HG03060 (cell line): ENCODE results near the gene CDH18.

Experiments used
- ATAC-seq: cut with Tn5 transposase; IDR thresholded peaks from one replicate; pipeline ENCODE4 v1.9.1; 2021; ENCODE audit warnings: low read depth, moderate number of reproducible peaks; ENCODE audit not compliant: unreplicated experiment

The CDH18 gene

DNA sequence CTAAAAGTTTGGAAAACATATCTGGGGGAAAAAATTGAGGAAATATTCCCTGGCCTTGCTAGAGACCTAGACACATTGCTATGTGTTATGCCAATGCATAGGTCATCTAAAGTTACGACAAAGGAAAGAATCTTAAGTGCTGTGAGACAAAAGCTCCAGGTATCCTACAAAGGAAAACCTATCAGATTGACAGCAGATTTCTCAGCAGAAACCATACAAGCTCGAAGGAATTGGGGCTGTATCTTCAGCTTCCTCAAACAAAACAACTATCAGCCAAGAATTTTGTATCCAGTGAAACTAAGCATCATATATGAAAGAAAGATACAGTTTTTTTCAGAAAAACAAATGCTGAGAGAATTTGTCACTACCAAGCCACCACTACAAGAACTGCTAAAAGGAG is 234.4 kb downstream of the CDH18 start:
- ATAC-seq = no peak

GRCh38 chr5:19751326-19751725 is 236.7 kb downstream of the CDH18 start:
- ATAC-seq = no peak

GRCh38 chr5:19745247-19745646 is 242.8 kb downstream of the CDH18 start:
- ATAC-seq = no peak

DNA sequence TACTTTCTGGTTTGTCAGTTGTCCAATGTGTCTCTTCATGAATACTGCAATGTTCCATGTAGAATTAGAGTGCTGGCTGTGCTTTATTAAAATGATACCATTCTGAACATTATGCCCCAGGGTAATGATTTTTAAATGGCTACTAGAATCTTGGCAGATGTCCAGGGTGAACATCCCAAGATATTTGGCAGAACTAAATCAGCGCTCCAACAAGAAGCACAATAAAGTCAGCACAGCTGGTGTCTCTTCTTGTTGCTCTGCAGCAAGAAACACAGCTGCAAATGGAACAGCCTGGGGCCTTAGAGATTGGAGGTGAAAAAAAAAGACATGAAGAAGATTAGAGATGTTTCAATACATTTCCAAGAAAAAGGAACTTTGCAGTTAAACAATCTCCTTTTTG is 248.3 kb downstream of the CDH18 start:
- ATAC-seq = no peak

DNA sequence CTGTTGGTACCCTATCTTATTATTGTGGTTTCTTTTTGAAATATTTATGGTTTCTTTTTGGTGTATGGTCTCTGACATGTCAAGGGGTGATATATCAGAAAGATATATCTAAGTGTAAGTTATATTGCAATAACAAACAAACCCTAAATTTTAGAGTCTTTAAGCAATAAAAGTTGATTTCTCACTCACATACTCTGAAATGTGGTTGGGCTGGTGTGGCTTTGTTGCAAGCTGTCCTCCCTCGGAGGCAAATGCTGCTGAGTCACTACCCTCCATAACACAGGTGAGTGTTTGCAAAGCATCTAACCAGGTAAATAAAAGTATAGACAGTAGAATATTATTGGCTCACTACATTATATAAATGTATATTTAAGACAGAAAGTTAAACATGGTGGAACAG is 253.2 kb downstream of the CDH18 start:
- no peak for ATAC-seq

DNA sequence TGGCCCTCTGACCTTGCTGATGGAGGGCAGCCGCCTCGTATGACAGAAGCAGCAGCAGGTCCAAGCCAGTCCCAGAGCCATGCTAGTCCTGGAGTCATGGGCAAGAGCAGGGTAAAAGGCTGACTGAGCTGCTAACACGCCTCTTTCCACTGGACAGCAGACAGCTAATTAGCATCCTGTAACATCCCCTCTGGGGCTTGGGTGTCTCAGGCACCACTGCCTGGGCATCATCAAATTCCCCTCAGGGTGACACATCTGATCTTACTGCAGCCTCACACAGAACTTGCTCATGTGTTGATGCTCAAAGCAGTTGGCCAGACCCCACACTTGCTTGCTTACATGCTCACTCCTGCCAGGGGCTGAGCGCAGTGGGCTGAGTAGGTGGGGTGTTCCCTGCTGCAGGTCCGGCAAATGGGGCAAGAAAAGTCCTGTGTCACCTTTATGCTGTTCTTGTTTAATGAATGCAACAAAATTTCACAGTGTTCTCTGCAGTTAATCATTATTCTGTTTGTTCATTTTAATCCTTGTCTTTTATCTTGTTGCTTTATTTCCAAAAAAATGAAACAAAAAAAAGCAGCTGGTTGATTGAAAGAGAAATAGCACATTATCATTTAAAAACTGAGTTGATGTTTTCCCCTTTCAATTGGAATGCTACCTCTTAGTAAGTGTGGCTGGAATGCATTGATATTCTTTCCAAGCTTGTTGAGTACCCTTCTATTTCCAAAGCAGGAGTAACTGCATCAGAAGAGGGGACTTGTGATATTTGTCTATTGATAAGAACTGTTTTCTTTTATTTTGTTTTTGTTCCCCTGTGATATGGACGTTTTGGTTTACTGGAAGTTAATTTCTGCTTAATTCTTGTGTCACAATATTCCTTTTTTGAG is 254.1 kb downstream of the CDH18 start:
- ATAC-seq = no peak

DNA sequence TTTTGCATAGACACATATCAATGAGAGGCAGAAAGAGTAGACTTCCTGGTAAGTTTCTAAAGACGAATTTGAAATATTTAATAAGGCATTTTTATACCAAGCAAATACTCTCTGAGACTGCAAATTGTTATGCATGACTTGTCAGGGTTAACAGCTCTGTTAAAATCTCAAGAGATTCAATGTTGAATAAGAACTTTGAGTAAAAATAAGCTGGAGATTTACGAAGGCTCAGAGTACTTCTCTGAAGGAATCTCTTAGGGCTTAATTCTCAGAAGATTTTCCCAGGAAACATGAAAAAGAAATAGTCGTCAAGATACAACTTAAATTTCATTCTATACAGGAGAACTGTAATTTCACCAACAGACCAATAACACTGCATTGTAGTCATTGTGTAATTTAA is 259.4 kb downstream of the CDH18 start:
- ATAC-seq = no peak

DNA sequence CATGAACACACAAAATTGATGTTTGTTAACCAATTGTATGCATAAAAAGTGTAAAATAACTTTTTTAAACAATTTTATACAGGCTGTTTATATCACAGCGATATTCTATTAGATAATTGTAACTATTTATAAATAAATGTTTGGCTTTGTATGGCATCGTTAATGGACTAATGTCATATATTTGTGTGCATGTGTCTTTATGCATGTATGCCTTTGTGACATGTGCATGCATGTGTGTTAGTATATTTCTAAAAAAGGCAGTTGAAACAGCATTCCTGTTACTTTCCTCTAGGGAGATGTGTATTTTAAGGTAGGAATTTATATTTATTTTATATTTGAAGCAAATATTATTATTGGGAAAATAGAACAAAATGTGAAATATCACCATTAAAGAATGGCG is 268.9 kb downstream of the CDH18 start:
- ATAC-seq = no peak

GRCh38 chr5:19713740-19714139 is 274.3 kb downstream of the CDH18 start:
- ATAC-seq = no peak

DNA sequence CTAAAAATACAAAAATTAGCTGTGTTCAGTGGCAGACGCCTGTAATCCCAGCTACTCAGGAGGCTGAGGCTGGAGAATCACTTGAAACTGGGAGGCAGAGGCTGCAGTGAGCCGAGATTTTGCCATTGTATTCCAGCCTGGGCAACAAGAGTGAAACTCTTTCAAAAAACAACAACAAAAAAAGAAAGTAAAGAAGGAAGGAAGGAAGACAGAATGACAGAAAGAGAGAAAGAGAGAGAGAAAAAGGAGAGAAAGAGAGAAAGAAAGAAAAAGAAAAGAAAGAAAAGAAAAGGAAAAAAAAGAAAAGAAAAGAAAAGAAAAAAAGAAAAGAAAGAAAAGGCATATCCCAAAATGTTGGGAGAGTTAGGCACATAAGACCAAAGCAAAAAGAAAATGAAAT is 278.6 kb downstream of the CDH18 start:
- ATAC-seq = no peak

- no peak for ATAC-seq
Observed at GRCh38 chr5:19706776-19707175, 281.2 kb downstream of the CDH18 start.

DNA sequence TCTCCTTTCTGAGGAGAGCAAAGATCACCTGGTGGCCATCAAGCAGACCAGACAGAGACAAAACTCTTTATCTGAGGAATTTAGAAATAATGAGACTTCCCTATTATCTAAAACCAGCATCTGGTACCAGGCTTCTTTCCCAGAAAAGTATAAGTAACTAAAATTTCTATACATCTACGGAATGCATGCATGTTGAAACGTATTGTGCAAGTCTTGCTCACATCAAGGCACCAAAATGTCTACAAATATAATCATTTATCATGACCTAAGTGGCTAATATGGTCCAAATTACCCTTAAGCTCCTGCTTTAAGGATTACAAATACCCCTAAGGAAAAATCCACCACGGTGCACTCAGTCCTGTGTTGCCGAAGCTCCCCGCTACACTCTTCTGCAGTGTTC is 286.3 kb downstream of the CDH18 start:
- ATAC-seq = no peak

DNA sequence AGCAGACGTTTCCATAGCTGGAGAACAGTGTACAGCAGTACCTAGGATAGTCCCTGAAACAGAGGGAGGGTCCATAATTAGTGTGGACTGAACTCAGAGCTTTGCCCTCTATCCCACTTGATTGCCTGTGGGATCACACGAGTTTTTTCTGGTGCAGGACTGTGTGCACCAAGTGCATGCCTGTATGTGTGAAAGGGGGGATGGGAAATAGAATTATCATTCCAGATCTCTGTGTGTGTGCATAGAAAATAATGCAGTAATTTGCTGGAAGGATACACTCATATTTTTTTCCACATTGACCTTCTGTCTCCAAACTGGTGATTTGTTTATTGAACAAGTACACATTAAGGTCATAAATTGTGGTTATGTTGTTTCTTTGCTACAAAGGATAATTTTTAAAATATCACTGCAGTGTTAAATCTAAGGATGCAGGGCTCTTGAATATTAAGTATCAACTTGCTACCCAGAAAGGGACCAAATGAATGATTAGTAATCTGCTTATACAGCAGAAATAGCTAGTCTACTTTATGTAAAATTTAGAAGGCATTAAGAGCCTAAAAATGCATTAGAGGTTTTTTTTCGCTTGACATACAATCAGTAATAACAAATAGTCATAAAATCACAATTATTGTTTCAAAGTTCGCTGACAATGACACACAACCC is 292.9 kb downstream of the CDH18 start:
- ATAC-seq = no peak

DNA sequence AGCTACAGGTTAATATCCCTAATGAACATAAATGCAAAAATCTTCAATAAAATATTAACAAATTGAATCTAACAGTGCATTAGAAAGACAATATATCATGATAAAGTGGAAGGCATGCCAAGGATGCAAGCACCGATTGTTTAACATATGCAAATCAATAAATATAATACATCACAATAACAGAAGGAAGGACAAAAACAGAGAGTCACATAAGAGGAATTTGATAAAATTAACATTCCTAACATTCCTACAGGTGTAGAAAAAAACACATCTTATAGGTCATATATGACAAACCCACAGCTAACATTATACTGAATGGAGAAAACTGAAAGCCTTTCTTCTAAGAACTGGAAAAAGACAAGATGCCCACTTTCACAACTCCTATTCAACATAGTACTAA is 297.0 kb downstream of the CDH18 start:
- no peak for ATAC-seq

DNA sequence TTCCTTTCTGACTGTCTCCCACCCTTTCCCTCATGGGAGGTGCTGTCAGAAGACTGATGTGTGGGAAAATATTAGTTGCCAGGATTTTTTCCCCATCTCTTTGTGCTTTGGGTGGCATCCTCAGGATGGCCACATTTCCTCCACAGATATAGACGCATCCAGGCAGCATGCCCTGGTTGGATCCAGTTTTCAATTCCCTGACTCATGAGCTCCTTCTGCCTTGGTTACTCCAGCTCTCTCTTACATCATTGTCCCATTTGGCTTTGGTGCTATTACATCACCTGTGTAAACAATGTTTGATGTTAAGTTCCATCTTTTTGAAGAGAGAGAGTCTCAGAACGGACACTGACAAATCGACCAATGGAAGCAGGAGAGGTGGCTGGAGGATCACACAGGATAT is 302.5 kb downstream of the CDH18 start:
- ATAC-seq = no peak

- ATAC-seq = no peak
Observed at GRCh38 chr5:19676895-19677294, 311.1 kb downstream of the CDH18 start.

GRCh38 chr5:19660679-19661078 is 327.3 kb downstream of the CDH18 start:
- ATAC-seq = no peak

DNA sequence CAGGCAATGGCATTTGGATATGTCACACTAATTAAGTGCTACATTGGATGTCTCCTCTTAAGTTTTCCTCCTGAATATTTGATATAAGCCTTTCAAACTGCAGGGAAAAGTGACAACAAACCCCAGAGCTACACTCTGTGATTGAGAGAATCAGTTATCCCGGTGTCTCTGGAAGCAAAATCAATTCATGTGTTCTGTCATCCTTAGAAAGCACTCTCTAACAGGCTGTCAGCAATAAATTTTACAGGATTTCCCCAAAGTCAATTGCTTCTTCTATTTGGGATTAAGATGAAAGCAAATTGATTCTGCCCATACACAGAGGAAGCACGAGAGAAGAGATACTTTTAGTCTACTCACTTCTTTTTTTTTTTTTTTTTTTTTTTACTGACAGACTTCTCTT is 332.4 kb downstream of the CDH18 start:
- ATAC-seq = no peak

DNA sequence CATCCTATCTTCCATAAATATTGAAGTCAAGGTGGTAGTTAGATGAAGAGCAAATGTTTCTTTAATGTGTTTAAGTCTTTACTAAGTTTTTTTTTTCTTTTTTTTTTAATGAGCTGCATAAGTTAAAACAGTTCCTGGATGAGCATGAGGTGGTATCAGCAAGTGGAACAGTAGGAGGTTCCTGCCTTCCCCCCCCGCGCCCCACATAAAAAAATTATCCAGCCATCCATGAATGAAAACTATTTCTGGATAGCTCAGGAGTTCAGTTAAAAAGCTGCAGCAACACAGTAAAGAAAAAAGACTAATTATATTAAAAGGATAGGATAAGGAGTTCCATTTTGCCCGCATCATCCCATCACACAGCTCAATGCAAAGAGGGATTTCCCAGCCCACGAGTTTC is 349.5 kb downstream of the CDH18 start:
- ATAC-seq = no peak

DNA sequence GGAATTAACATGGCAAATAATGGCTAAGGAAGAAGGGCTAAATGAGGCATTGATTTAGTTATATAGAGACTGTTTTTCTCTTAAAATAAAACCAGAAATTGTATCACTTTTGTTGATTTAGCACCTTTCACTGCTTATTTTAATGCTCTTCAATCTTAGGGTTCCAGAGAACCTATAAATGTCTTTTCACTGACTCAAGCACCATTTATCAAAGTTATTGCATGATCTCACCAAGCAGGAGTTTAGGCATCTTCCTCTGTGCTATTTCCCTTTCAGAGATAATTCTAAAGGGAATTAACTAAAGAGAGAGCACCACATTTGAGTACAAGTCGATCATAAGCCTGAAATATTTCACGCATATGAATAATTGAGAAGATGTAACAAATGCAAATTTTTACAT is 357.1 kb downstream of the CDH18 start:
- no peak for ATAC-seq

DNA sequence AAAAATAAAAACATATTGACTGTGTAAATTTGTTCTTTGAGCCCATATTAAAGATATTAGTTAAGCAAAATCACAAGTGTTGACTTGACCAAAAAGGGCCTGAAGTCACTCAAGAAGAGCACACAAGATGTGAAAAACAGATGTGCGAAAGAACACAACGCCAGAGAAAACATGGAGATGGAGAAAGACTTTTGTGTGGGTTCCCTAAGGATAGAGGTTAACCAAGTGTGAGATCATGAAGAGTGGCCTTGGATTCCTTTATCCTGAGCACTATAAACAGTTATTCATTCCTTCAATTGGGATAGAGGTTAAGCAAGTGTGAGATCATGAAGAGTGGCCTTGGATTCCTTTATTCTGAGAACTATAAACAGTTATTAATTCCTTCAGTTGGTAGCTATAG is 361.8 kb downstream of the CDH18 start:
- no peak for ATAC-seq

- no peak for ATAC-seq
Observed at GRCh38 chr5:19625562-19625961, 362.4 kb downstream of the CDH18 start.
